K562 (cell line): ENCODE data around the gene MAST1. TPM values are rescaled to one million over a fixed set of nuclear protein-coding genes. Genes with fewer than 3 reads are reported as not detected.

Experiments
- CTCFL ChIP-seq: IDR thresholded peaks from 2 replicates; pipeline ENCODE4 v1.6.1; 2011; ENCODE audit warnings: borderline replicate concordance, low read depth, mild to moderate bottlenecking, moderate library complexity, low read length; ENCODE audit not compliant: insufficient read depth, poor library complexity, severe bottlenecking
- LCOR ChIP-seq: sonication (generic); formaldehyde crosslinking; IDR thresholded peaks from 2 replicates; pipeline ENCODE4 v1.8.0; 2022; ENCODE audit warnings: mild to moderate bottlenecking, missing genetic modification reagents
- NBN ChIP-seq: fragments of 450-650 bp; IDR thresholded peaks from 2 replicates; pipeline ENCODE4 v1.6.1; 2016; ENCODE audit warnings: low read depth, mild to moderate bottlenecking
- NCOA1 ChIP-seq: fragments of 450-650 bp; IDR thresholded peaks from 2 replicates; pipeline ENCODE4 v1.6.1; 2016; ENCODE audit warnings: low read depth
- NR2C1 ChIP-seq, 2 experiments: fragments of 450-650 bp; IDR thresholded peaks; 2 replicates each; pipeline ENCODE4 v1.6.1; 2017; ENCODE audit warnings: mild to moderate bottlenecking in 2 of 2, antibody characterized with exemption in 1 of 2, inconsistent platforms in 1 of 2, missing compliant biosample characterization in 1 of 2, missing genetic modification characterization in 1 of 2
- POLR2A ChIP-seq: fragments of 450-650 bp; conservative IDR thresholded peaks from 2 replicates; pipeline ENCODE4 v1.6.1; 2016
- POLR2B ChIP-seq: fragments of 450-650 bp; IDR thresholded peaks from 2 replicates; pipeline ENCODE4 v1.6.1; 2018; ENCODE audit warnings: low read depth; ENCODE audit not compliant: partially characterized antibody
- PREB ChIP-seq: sonication (generic); formaldehyde crosslinking; IDR thresholded peaks from 2 replicates; pipeline ENCODE4 v1.8.1; 2023; ENCODE audit warnings: mild to moderate bottlenecking, missing genetic modification reagents
- PRMT5 ChIP-seq: sonication (generic); formaldehyde crosslinking; IDR thresholded peaks from 2 replicates; pipeline ENCODE4 v1.5.0; 2020; ENCODE audit warnings: missing genetic modification reagents
- RERE ChIP-seq: sonication (generic); formaldehyde crosslinking; IDR thresholded peaks from 2 replicates; pipeline ENCODE4 v1.8.0; 2023; ENCODE audit warnings: missing genetic modification reagents, mild to moderate bottlenecking, borderline replicate concordance
- ZBTB11 ChIP-seq, 3 experiments: fragments of 200-800 bp in 1 of 3; fragments of 250-450 bp in 1 of 3; fragments of 450-650 bp in 1 of 3; sonication (Bioruptor Pico) in 1 of 3; sonication (Bioruptor generic) in 1 of 3; formaldehyde crosslinking in 1 of 3; IDR thresholded peaks; 2 replicates each; pipeline versions ENCODE4 v1.6.1 to v1.8.0; 2016 to 2022; ENCODE audit warnings: mild to moderate bottlenecking in 2 of 3, missing genetic modification characterization in 2 of 3, missing compliant biosample characterization in 1 of 3, moderate library complexity in 1 of 3
- ZNF143 ChIP-seq: sonication (generic); formaldehyde crosslinking; IDR thresholded peaks from 2 replicates; pipeline ENCODE4 v1.9.0; 2022; ENCODE audit warnings: mild to moderate bottlenecking, missing genetic modification reagents
- ZNF184 ChIP-seq: sonication (generic); formaldehyde crosslinking; IDR thresholded peaks from 2 replicates; pipeline ENCODE4 v1.5.0; 2020; ENCODE audit warnings: missing genetic modification reagents
- ZNF668 ChIP-seq: fragments of 250-450 bp; sonication (Bioruptor Pico); IDR thresholded peaks from 2 replicates; pipeline ENCODE4 v1.8.0; 2022; ENCODE audit warnings: mild to moderate bottlenecking, inconsistent platforms
- polyA plus RNA-seq, 8 experiments: library from polyadenylated mRNA; depleted of rRNA in 4 of 8; stranded (reverse) in 5 of 8; unstranded in 3 of 8; fragments of >200 nt; fragmentation: Nextera tagmentation in 2 of 8; fragmentation: Illumina TruSeq in 1 of 8; extraction: Ambion mirVana in 2 of 8; extraction: Trizol in 1 of 8; gene quantifications; 2 replicates each; pipeline versions ENCODE4 v1.2.1 to v1.2.3, GENCODE V29; 2011 to 2014; ENCODE audit warnings: inconsistent platforms in 1 of 8, missing spikeins in 1 of 8
- total RNA-seq, 7 experiments: library from RNA; depleted of rRNA in 6 of 7; stranded (reverse); fragments of >200 nt in 6 of 7; fragmentation: Illumina TruSeq in 2 of 7; extraction: Trizol in 2 of 7; gene quantifications; 2 replicates each; pipeline versions ENCODE4 v1.2.1 to v1.2.3, GENCODE V29; 2011 to 2021; ENCODE audit warnings: low replicate concordance in 1 of 7

The MAST1 gene
- total and polyA plus RNA-seq, 9 of the 15 experiments (the other 6 are each of a cell fraction or from before 2014, with no cell fraction given): 0.48 to 10.3 (median 3.9) TPM

- TF ChIP-seq ZBTB11 (CRISPR knock-in tag; IDR thresholded peaks at IDR 0.05): peak in 1 of 3 experiments; percentile 47; a peak in 1 of 6 replicates
- no peak for TF ChIP-seq NCOA1
- TF ChIP-seq PREB: no peak
- TF ChIP-seq RERE (CRISPR knock-in tag): no peak
- TF ChIP-seq LCOR: 0 out of 2 replicates have a peak, but pooled peaks have one; percentile 28
- 0 out of 2 replicates have a peak, but pooled peaks have one; percentile 43 for TF ChIP-seq ZNF143
- TF ChIP-seq PRMT5 (CRISPR knock-in tag): no peak
- TF ChIP-seq ZNF668 (CRISPR knock-in tag): 0 out of 2 replicates have a peak, but pooled peaks have one; percentile 30
- peak; percentile 98 for TF ChIP-seq POLR2A
- TF ChIP-seq ZNF184 (CRISPR knock-in tag): no peak
- no peak for TF ChIP-seq NBN
- TF ChIP-seq POLR2B: peak; percentile 88
- no peak for TF ChIP-seq CTCFL
- TF ChIP-seq NR2C1 (IDR thresholded peaks at IDR 0.05): no peak
- TF ChIP-seq NR2C1 (tag; IDR thresholded peaks at IDR 0.05): no peak
These were observed 36.6 kb upstream of the MAST1 start, which contains the start of the genes PRDX2 and THSD8 (continued) for GRCh38 chr19:12801466-12802266.
